ENCODE results near the gene SELENOF.
"Not testable (repeated sequence)": the region's sequence is repeated elsewhere in the genome, so short reads cannot be mapped to it uniquely, and the experiment has no call there.

SELENOF gene

GRCh38 chr1:86915737-86916235 is 1.9 kb upstream of the SELENOF start:
- no peak for DNase-seq

GRCh38 chr1:86914998-86915736 is 1.2 kb upstream of the SELENOF start:
- DNase-seq = peak; percentile 69 to 71

GRCh38 chr1:86914601-86914997 is 673 bp upstream of the SELENOF start, which contains the start of gene HS2ST1:
Gene HS2ST1 (plus strand): TSS chr1:86914635.
- DNase-seq = no peak

GRCh38 chr1:86913399-86913895 is 479 bp downstream of the SELENOF start:
- DNase-seq = peak; percentile 42 to 43

- DNase-seq = no peak
Measured at GRCh38 chr1:86912281-86912900, 1.5 kb downstream of the SELENOF start.

- no peak for DNase-seq
Measured at GRCh38 chr1:86906419-86906818, 7.5 kb downstream of the SELENOF start.

GRCh38 chr1:86905875-86906274 is 8.1 kb downstream of the SELENOF start:
- no peak for DNase-seq

GRCh38 chr1:86899401-86899800 is 14.5 kb downstream of the SELENOF start:
- not testable (repeated sequence) for DNase-seq

- DNase-seq = no peak
Measured at GRCh38 chr1:86888327-86888726, 25.6 kb downstream of the SELENOF start.

GRCh38 chr1:86887479-86888162 is 26.3 kb downstream of the SELENOF start:
- DNase-seq = no peak

GRCh38 chr1:86875722-86876121 is 38.2 kb downstream of the SELENOF start:
- no peak for DNase-seq

- DNase-seq = no peak
Measured at GRCh38 chr1:86872086-86872485, 41.8 kb downstream of the SELENOF start.

GRCh38 chr1:86871001-86871400 is 42.9 kb downstream of the SELENOF start:
- no peak for DNase-seq

GRCh38 chr1:86868477-86868876 is 45.4 kb downstream of the SELENOF start:
- DNase-seq = no peak

GRCh38 chr1:86867278-86867677 is 46.6 kb downstream of the SELENOF start:
- DNase-seq = not testable (repeated sequence)

GRCh38 chr1:86866665-86867064 is 47.3 kb downstream of the SELENOF start:
- DNase-seq = no peak

- DNase-seq = no peak
Measured at GRCh38 chr1:86865973-86866637, 47.8 kb downstream of the SELENOF start.

- no peak for DNase-seq
Measured at GRCh38 chr1:86862920-86863319, 51.0 kb downstream of the SELENOF start.

GRCh38 chr1:86861424-86861823 is 52.5 kb downstream of the SELENOF start:
- DNase-seq = no peak

GRCh38 chr1:86860424-86860823 is 53.5 kb downstream of the SELENOF start:
- no peak for DNase-seq

- DNase-seq = no peak
Measured at GRCh38 chr1:86860020-86860419, 53.9 kb downstream of the SELENOF start.

- no peak for DNase-seq
Measured at GRCh38 chr1:86858524-86859261, 55.2 kb downstream of the SELENOF start.
